Dermis microvascular lymphatic vessel endothelial cell (primary cell): ENCODE data around the gene SNX6. TPM values are rescaled to one million over a fixed set of nuclear protein-coding genes. Genes with fewer than 3 reads are reported as not detected.
"Not testable (repeated sequence)": the region's sequence is repeated elsewhere in the genome, so short reads cannot be mapped to it uniquely, and the experiment has no call there.

Source experiments
- DNase-seq, 2 donors: peaks; one replicate each; pipeline versions ENCODE4 v3.0.0 to v3.0.0-alpha.2; 2010; ENCODE audit warnings: low read depth in 2 of 2
- total RNA-seq: library from RNA; depleted of rRNA; stranded (reverse); fragments of >200 nt; gene quantifications from 2 replicates; pipeline ENCODE4 v1.2.1, GENCODE V29; 2014

The SNX6 gene
- total RNA-seq, 1 donor from 2014 or later, result 78.9 TPM

DNA sequence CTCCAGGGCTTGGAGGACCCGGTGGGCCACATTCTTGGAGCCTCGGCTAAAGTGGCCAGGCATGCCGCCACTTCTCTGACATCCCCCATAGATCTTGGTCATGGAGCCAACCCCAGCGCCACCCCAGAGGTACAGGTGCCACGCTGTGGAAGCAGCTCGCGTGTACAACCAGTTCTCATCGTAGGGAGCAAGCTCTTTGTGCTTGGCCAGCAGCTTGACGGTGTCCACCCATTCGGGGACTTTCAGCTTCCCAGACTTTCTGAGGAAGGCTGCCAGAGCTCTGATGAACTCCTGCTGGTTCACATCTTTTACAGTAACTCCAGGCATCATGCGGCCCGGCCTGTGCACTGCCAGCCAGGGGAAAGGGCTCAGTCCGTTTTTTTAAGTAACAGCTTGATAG lies 61.1 kb downstream of the SNX6 start:
- DNase-seq, result no peak

DNA sequence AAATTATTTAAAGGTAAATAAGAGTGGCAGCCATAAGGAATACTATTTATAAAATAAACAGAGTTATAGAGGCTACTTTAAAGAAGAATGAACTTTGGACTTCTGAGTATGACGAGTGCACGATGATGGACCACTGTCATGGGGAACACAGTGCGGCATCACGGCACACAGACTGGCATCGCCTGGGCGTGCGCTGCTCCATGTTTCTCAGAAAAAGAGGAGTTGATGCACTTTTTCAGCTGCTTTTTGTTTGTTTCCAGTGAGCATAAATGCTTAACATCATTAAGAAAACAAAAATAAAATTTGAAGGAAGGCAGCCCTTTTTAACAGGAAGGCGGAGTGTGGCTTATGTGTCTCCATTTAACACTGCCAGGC lies 67.2 kb downstream of the SNX6 start:
- no peak for DNase-seq

DNA sequence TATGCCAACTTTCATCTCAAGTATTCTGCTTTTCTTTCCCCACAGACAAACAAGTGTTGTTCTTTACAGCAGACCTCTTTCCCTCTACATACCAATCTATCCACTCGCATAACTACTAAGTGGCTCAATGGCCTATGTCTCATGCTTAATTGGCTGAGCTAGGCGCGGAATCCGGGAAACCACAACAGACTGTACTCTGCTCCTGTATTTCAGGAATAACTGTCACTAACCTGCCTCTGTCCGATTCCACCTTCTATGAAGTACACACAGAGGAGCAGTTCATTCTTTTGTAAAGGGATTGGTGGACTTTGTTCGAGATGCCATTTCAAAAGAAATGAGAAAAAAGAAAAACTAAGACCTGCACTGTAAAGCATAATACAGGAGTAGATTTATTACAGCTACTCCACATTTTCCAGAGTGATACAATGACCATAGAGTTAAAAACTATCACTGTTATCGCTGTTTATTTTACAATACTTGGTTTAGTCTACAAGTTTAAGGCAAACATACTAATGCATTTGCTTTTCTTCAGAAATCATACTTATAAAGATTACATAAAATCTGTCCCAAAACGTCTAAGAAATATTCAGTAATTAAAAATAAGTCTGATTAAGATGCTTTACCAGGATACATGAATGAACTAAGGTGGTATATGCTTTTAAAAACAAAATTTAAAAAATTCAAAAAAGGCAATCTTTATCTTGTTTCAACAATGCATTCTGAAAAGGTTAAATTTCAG lies 67.7 kb downstream of the SNX6 start:
- DNase-seq, result not testable (repeated sequence)

DNA sequence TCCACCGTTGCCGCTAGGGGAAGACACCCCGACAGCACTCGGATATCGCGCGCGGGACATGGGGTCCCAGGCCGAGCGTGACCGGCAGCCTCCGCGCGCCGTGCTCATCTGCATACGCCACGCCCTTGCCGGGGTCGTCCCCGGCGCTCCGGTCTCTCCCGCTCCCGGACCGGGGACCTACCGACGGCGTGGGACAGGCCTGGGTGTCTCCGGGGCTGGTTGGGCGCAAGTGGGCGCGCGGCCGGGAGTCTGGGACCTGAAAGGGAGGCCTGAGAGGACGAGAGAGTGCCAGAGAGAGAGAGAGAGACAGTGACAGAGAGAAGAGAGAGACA lies 73.5 kb downstream of the SNX6 start:
- DNase-seq, result not testable (repeated sequence)

DNA sequence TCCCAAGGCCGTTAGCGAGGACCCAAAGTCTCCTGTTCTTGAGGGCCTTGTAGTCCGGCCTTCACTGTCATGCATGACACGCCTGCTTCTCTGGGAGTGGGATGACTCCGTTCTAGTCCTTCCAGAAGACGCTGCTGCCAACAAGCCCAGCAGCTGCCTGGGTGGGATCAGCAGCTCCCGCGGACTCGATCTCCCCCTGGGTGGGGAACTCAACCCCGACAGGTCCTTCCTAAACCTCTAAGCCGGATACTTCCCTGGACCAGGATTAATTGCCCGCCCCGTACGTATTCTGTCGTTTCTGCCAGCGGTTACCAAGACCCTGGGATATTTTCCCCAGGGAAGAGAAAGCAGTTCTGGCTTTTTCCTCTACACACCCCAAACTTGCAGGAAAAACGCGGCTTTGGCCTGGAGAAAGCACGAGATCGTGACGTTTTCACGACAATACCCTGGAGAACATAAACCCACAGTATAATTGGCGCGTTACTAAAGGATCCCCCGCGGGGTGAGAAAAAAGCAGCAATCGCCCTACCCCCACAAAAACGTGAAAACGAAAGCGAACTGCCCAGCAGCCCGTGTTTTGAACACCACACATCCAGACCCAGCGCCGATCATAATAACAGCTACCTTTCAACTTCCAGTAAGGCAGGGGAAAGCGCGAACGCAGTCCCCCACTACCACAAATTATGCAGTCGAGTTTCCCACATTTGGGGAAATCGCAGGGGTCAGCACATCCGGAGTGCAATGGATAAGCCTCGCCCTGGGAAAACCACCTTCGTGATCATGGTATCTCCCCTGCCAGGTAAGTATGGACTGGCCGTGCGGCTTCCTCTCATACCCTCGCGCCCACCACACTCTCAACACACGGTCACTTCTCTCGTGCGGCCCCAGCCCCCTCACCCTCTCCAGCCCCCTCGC lies 74.1 kb downstream of the SNX6 start:
- DNase-seq, result not testable (repeated sequence)

DNA sequence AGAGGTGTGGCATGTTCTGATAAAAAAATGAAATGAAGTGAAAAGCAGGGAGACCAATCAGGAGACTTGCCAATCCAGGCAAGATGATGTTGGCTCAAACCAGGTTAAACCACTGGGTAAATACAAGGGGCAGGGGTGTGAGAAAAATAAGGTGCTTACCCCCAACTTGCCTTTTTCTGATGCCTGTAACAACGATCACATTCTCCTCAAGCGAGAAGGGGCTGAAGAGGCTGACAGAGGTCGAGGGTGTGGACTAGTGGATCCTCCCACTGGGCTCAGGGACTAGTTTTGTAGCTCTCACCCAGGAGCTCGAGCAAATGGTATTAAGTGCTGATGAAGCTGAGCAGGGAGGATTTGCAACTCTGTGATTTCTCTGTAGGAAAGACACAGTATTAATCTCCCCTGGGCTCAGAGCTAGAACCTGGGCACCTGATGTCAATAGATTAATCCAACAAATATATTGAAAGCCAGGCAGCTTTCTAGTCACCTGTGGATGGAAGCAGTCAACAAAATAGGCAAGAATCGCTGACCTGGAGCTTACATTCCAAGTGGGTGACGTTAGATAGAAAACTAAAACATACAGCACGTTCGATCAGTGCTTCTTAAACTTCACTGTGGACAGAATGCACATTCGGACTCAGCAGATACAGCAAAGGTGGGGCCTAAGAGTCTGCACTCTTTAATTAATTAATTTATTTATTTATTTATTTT lies 75.3 kb downstream of the SNX6 start:
- DNase-seq, result no peak

DNA sequence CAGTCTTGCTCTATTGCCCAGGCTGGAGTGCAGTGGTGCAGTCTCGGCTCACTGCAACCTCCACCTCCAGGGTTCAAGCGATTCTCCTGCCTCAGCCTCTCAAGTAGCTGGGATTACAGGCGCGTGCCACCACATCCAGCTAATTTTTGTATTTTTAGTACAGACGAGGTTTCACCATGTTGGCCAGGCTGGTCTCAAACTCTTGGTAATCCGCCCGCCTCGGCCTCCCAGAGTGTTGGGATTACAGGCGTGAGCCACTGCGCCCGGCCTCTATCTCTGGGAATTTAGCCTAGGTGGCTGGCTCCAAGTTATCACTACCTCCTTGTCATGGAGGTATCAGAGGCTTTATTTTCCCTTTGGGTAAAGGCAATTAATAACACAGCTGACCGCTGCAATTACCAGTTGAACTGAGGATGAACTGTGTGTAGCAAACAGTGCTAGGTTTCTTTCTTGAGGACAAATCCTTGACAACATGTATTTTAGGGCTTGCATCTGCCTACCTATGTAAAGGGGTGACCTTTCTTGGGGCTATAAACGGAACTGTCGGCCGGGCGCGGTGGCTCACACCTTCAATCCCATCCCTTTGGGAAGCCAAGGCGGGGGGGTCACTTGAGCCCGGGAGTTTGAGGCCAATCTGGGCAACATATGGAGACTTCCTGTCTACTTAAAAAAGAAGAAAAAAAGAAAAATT lies 80.5 kb downstream of the SNX6 start:
- DNase-seq, result not testable (repeated sequence)

DNA sequence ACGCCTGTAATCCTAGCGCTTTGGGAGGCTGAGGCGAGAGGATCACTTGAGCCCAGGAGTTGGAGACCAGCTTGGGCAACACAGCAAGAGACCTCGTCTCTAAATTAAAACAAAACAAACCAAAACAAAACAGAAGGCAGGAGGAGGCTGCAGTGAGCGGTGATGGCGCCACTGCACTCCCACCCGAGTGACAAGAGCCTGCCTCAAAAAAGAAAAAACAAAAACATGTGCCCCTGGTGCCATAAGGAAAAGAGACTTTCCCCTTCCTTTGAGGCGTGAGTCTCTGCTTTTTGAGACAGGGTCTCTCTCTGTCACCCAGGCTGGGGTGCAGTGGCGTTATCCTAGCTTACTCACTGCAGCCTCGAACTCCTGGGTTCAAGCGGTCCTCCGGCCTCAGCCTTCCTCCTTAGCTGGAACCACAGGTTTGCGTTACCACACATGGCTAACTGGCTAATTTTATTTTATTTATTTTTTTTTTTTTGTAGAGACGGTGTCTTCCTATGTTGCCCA lies 81.4 kb downstream of the SNX6 start:
- no peak for DNase-seq

DNA sequence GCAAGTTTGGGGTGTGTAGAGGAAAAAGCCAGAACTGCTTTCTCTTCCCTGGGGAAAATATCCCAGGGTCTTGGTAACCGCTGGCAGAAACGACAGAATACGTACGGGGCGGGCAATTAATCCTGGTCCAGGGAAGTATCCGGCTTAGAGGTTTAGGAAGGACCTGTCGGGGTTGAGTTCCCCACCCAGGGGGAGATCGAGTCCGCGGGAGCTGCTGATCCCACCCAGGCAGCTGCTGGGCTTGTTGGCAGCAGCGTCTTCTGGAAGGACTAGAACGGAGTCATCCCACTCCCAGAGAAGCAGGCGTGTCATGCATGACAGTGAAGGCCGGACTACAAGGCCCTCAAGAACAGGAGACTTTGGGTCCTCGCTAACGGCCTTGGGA lies 82.8 kb downstream of the SNX6 start:
- DNase-seq, result not testable (repeated sequence)

DNA sequence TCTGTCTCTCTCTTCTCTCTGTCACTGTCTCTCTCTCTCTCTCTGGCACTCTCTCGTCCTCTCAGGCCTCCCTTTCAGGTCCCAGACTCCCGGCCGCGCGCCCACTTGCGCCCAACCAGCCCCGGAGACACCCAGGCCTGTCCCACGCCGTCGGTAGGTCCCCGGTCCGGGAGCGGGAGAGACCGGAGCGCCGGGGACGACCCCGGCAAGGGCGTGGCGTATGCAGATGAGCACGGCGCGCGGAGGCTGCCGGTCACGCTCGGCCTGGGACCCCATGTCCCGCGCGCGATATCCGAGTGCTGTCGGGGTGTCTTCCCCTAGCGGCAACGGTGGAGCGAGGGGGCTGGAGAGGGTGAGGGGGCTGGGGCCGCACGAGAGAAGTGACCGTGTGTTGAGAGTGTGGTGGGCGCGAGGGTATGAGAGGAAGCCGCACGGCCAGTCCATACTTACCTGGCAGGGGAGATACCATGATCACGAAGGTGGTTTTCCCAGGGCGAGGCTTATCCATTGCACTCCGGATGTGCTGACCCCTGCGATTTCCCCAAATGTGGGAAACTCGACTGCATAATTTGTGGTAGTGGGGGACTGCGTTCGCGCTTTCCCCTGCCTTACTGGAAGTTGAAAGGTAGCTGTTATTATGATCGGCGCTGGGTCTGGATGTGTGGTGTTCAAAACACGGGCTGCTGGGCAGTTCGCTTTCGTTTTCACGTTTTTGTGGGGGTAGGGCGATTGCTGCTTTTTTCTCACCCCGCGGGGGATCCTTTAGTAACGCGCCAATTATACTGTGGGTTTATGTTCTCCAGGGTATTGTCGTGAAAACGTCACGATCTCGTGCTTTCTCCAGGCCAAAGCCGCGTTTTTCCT lies 83.4 kb downstream of the SNX6 start:
- DNase-seq, result not testable (repeated sequence)

DNA sequence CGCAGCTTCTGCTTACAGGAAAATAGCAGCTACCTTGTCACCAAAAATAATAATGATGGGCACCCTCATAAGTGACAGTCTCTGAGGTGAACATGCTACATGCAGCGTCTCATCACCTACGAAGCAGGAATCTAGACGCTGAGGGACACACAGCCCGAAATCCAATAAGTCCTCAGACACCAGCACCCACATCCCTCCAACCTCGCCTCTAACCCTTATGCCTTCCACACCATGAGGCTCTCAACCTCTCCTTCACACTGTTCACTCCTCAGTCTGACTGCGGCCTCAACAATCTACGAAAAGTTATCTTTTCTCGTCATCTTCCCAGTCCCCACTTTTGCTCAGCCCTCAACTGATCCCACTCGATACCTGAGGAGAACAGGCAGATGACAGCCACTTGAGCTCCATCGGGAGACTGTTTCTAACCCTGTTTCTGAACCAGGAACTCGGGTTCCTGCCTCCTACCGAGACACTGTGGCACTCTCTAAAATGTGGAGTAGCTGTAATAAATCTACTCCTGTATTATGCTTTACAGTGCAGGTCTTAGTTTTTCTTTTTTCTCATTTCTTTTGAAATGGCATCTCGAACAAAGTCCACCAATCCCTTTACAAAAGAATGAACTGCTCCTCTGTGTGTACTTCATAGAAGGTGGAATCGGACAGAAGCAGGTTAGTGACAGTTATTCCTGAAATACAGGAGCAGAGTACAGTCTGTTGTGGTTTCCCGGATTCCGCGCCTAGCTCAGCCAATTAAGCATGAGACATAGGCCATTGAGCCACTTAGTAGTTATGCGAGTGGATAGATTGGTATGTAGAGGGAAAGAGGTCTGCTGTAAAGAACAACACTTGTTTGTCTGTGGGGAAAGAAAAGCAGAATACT lies 89.5 kb downstream of the SNX6 start:
- DNase-seq, result not testable (repeated sequence)

DNA sequence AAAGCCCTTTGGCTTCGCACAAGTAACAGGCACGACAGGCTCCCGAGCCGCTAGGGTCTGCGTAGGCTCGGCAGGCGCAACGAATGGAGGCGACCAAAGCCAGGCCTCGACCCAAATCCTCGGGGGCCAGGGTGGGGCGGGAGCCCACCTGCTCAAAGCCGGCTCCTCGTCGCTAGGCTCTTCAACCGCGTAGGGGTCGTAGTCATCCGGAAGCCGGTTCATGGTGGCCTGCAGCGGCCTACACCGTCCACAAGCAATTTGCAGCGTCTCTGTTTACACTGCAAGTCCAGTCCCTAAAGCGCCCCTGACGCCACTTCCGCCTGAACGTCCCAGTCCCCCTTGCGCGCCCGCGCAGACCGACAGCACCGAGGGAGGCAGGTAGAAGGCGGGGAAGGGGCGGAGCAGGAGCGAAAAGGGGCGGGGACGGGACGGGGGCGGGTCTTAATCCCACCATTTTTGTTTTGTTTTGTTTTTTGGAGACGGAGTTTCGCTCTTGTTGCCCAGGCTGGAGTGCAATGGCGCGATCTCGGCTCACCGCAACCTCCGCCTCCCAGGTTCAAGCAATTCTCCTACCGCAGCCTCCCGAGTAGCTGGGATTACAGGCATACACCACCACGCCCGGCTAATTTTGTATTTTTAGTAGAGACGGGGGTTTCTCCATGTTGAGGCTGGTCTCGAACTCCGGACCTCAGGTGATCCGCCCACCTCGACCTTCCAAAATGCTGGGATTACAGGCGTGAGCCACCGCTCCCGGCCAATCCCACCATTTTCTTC lies 90.4 kb downstream of the SNX6 start, which contains the start of gene EAPP:
TSS of gene EAPP (minus strand) at position 295 of the 774 bp plus-strand sequence. CDS start at position 222, 73 bp downstream.
- peak; percentile 95 to 99 for DNase-seq

DNA sequence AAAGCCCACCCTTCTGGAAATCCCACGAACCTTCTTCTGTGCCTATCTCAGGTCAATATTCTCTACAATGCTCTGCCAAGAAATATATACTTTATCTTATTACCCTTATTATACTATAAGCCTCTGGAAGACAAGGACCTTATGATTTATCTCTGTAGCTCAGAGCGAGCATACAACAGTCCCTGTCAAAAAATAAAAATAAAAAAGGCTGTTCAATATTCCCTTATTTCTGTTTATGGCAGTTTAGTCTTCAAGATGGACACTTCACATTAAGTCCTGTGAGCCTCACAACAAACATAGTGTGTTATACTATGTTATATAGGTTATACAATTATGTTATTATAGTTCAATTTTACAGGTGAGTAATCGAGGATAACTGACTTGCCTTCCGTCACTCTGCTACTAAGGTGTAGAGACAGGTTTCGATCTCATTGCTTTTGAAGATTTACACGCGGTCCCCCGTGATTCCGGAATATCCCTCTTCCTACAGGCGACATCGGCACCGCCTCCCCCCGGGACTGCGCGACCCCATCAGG lies 91.0 kb downstream of the SNX6 start:
- peak in 1 of 2 donors; percentile 30 for DNase-seq

DNA sequence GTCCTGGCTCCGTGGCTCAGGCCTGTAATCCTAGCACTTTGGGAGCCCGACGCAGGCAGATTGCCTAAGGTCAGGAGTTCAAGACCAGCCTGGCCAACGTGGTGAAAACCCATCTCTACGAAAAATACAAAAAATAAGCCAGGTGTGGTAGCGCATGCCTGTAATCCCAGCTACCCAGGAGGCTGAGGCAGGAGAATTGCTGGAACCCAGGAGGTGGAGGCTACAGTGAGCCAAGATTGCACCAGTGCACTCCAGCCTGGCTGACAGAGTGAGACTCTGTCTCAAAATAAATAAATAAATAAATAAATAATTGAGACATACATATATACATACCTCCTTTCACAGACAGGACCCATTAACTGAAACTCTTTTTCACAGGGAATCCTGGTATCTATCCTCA lies 91.9 kb downstream of the SNX6 start:
- not testable (repeated sequence) for DNase-seq

DNA sequence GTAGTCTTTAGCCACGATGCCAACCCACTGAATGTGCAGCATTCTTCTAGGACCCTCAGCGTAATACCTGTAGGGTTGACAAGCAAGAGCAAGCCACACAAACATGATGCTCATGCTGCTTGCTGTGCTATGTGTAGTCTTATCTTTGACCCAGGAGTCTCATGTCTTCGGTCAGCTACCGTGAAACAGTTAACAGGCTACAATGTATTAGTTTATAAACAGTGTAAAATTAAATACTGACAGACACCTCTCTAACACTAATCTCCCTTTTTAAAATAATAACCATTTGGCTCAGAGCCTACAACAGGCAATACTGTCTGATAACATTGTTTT lies 92.3 kb downstream of the SNX6 start:
- no peak for DNase-seq

DNA sequence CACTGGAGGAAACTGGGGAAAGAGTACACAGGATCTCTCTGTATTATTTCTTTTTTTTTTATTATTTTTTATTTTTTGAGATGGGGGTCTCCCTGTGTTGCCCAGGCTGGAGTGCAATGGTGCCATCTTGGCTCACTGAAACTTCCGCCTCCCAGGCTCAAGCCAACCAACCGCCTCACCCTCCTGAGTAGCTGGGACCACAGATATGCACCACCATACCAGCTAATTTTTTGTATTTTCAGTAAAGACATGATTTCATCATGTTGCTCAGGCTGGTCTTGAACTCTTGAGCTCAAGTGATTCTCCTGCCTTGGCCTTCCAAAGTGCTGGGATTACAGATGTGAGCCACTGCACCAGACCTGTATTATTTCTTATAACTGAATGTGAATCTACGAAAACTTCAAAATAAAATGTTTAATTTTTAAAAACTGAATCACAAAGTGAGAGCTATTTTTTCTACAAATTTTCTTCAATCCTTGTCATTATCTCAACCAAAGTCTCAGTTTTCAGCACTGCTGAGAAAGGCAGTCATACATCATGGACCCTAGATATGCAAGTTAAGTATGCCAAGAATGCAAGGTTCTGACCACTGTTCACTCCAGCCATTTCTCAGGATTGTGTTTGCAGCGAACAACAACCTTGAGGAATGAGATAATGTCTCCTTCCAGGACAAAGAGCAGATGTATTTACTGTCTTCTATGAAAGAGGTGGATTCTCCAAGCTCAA lies 92.8 kb downstream of the SNX6 start:
- DNase-seq, result no peak

DNA sequence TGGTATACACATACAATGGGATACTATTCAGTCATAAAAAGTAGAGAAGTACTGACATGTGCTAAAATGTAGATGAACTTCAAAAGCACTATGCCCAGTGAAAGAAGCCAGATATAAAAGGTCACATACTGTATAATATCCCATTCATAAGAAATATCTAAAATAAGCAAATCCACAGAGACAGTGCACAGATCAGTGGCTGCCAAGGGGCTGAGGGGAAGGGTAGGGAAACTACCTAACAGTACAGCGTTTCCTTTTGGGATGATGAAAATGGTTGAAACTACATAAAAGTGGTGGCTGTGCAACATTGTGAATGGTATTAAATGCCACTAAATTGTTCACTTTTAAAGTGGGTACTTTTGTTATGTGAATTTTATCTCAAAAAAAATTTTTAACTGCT lies 102.4 kb downstream of the SNX6 start:
- DNase-seq, result no peak

DNA sequence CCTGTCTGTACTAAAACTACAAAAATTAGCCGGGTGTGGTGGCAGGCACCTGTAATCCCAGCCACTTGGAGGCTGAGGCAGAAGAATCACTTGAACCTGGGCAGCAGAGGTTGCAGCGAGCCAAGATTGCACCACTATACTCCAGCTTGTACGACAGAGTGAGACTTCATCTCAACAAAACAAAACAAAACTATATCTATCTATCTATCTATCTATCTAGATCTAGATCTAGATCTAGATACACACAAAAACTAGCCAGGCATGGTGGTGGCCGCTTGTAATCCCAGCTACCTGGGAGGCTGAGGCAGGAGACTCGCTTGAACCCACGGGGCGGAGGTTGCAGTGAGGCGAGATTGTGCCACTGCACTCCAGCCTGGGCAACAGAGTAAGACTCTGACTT lies 105.7 kb downstream of the SNX6 start:
- DNase-seq, result not testable (repeated sequence)
